Subcutaneous abdominal adipose tissue (tissue), 5 donors: ENCODE measurements around the gene NRP1.
A peak's percentile ranks its signal among the peaks of the same experiment; 100 is the strongest.

Source experiments
- H3K27ac ChIP-seq: one replicate; pipeline ENCODE4 v1.7.0; 2013; ENCODE audit warnings: low read depth, mild to moderate bottlenecking, inconsistent platforms, low read length, moderate library complexity
- H3K27me3 ChIP-seq, 5 donors: one replicate each; pipeline ENCODE4 v1.7.0; 2013; ENCODE audit warnings: low read length in 5 of 5, inconsistent platforms in 1 of 5; ENCODE audit not compliant: control insufficient read depth in 5 of 5, insufficient read depth in 4 of 5
- H3K36me3 ChIP-seq, 5 donors: one replicate each; pipeline ENCODE4 v1.7.0; 2013; ENCODE audit warnings: low read length in 5 of 5; ENCODE audit not compliant: control insufficient read depth in 5 of 5, insufficient read depth in 5 of 5
- H3K4me1 ChIP-seq, 5 donors: one replicate each; pipeline ENCODE4 v1.7.0; 2013; ENCODE audit warnings: low read length in 5 of 5, mild to moderate bottlenecking in 3 of 5, moderate library complexity in 1 of 5; ENCODE audit not compliant: control insufficient read depth in 5 of 5, insufficient read depth in 5 of 5
- H3K4me3 ChIP-seq, 5 donors: one replicate each; pipeline ENCODE4 v1.7.0; 2013; ENCODE audit warnings: low read length in 5 of 5, low read depth in 1 of 5
- H3K9ac ChIP-seq, 5 donors: one replicate each; pipeline ENCODE4 v1.7.0; 2013; ENCODE audit warnings: low read length in 5 of 5, mild to moderate bottlenecking in 4 of 5, moderate library complexity in 3 of 5
- H3K9me3 ChIP-seq, 5 donors: one replicate each; pipeline ENCODE4 v1.7.0; 2013; ENCODE audit warnings: low read length in 5 of 5; ENCODE audit not compliant: control insufficient read depth in 5 of 5
- donor health status: healthy.
- donor health status: healthy.
- donor health status: healthy.
- donor health status: healthy.
- donor health status: healthy.

NRP1 gene

GRCh38 chr10:33189808-33190207 is 144.7 kb downstream of the NRP1 start:
- H3K9me3 ChIP-seq: no peaks in the 10 kb centered on the region
- no peaks in the 10 kb centered on the region for H3K27me3 ChIP-seq
- H3K9ac ChIP-seq: no peak overlapping the region
- no peak overlapping the region for H3K4me3 ChIP-seq
- H3K4me1 ChIP-seq: peaks cover 5 to 22% (median 14%) of the 10 kb centered on the region in 5 donors
- no peak overlapping the region for H3K27ac ChIP-seq
- peaks cover 18 to 69% (median 62%) of the 10 kb centered on the region in 5 donors for H3K36me3 ChIP-seq

GRCh38 chr10:33189363-33189762 is 145.1 kb downstream of the NRP1 start:
- H3K27ac ChIP-seq: no peak overlapping the region
- no peaks in the 10 kb centered on the region for H3K9me3 ChIP-seq
- H3K4me1 ChIP-seq: peaks cover 5 to 18% (median 13%) of the 10 kb centered on the region in 5 donors
- H3K27me3 ChIP-seq: no peaks in the 10 kb centered on the region
- H3K9ac ChIP-seq: no peak overlapping the region
- no peak overlapping the region for H3K4me3 ChIP-seq
- peaks cover 20 to 72% (median 64%) of the 10 kb centered on the region in 5 donors for H3K36me3 ChIP-seq

GRCh38 chr10:33187427-33187999 is 147.0 kb downstream of the NRP1 start:
- H3K36me3 ChIP-seq: peaks cover 28 to 90% (median 77%) of the 10 kb centered on the region in 5 donors
- no peak overlapping the region for H3K27ac ChIP-seq
- H3K9ac ChIP-seq: no peak overlapping the region
- H3K27me3 ChIP-seq: no peaks in the 10 kb centered on the region
- H3K4me1 ChIP-seq: peaks cover 0 to 6% (median 0%) of the 10 kb centered on the region in 5 donors
- H3K9me3 ChIP-seq: no peaks in the 10 kb centered on the region
- no peak overlapping the region for H3K4me3 ChIP-seq

- no peaks in the 10 kb centered on the region for H3K27me3 ChIP-seq
- peaks cover 26 to 94% (median 81%) of the 10 kb centered on the region in 5 donors for H3K36me3 ChIP-seq
- peaks cover 0 to 13% (median 7%) of the 10 kb centered on the region in 5 donors for H3K4me1 ChIP-seq
- H3K9me3 ChIP-seq: no peaks in the 10 kb centered on the region
- no peak overlapping the region for H3K9ac ChIP-seq
- H3K4me3 ChIP-seq: no peak overlapping the region
- H3K27ac ChIP-seq: no peak overlapping the region
Measured at GRCh38 chr10:33186150-33186549, 148.3 kb downstream of the NRP1 start.

GRCh38 chr10:33183655-33184054 is 150.8 kb downstream of the NRP1 start:
- H3K36me3 ChIP-seq: peaks cover 26 to 97% (median 88%) of the 10 kb centered on the region in 5 donors

GRCh38 chr10:33180921-33181320 is 153.5 kb downstream of the NRP1 start:
- Histone ChIP-seq H3K27me3 (no peaks in the 10 kb centered on the region), H3K4me3 (no peak overlapping the region), H3K9ac (no peak overlapping the region), H3K27ac (no peak overlapping the region), H3K36me3 (peaks cover 21 to 73% (median 66%) of the 10 kb centered on the region in 5 donors), H3K9me3 (no peaks in the 10 kb centered on the region), H3K4me1 (peaks cover 0 to 14% (median 11%) of the 10 kb centered on the region in 5 donors)

More at GRCh38 chr10:33183655-33184054, 150.8 kb downstream of the NRP1 start:
- H3K4me3 ChIP-seq: no peak overlapping the region
- no peaks in the 10 kb centered on the region for H3K9me3 ChIP-seq
- H3K4me1 ChIP-seq: peaks cover 0 to 14% (median 11%) of the 10 kb centered on the region in 5 donors
- H3K27ac ChIP-seq: no peak overlapping the region
- no peak overlapping the region for H3K9ac ChIP-seq
- no peaks in the 10 kb centered on the region for H3K27me3 ChIP-seq

- Histone ChIP-seq H3K27ac (no peak overlapping the region), H3K4me1 (peaks cover 0 to 13% (median 9%) of the 10 kb centered on the region in 5 donors), H3K36me3 (peaks cover 15 to 68% (median 61%) of the 10 kb centered on the region in 5 donors), H3K27me3 (no peaks in the 10 kb centered on the region), H3K9me3 (no peaks in the 10 kb centered on the region), H3K9ac (no peak overlapping the region), H3K4me3 (no peak overlapping the region)
Measured at GRCh38 chr10:33180390-33180789, 154.1 kb downstream of the NRP1 start.

GRCh38 chr10:33179067-33179466 is 155.4 kb downstream of the NRP1 start:
- H3K4me3 ChIP-seq: no peak overlapping the region
- H3K27me3 ChIP-seq: no peaks in the 10 kb centered on the region
- peaks cover 0 to 13% (median 9%) of the 10 kb centered on the region in 5 donors for H3K4me1 ChIP-seq
- peak overlapping the region; percentile 48 for H3K27ac ChIP-seq
- H3K9ac ChIP-seq: no peak overlapping the region
- peaks cover 9 to 57% (median 52%) of the 10 kb centered on the region in 5 donors for H3K36me3 ChIP-seq
- H3K9me3 ChIP-seq: no peaks in the 10 kb centered on the region

GRCh38 chr10:33178026-33178755 is 156.3 kb downstream of the NRP1 start:
- H3K9ac ChIP-seq: no peak overlapping the region
- no peaks in the 10 kb centered on the region for H3K27me3 ChIP-seq
- H3K9me3 ChIP-seq: no peaks in the 10 kb centered on the region
- H3K36me3 ChIP-seq: peaks cover 2 to 48% (median 43%) of the 10 kb centered on the region in 5 donors
- H3K27ac ChIP-seq: peak overlapping the region; percentile 51
- H3K4me1 ChIP-seq: peaks cover 0 to 13% (median 9%) of the 10 kb centered on the region in 5 donors
- no peak overlapping the region for H3K4me3 ChIP-seq

GRCh38 chr10:33176688-33177087 is 157.8 kb downstream of the NRP1 start:
- Histone ChIP-seq H3K4me3 (no peak overlapping the region), H3K27ac (no peak overlapping the region), H3K4me1 (peaks cover 0 to 13% (median 8%) of the 10 kb centered on the region in 5 donors), H3K9ac (no peak overlapping the region), H3K9me3 (no peaks in the 10 kb centered on the region), H3K27me3 (no peaks in the 10 kb centered on the region), H3K36me3 (peaks cover 0 to 33% (median 30%) of the 10 kb centered on the region in 5 donors)
